NCI-H69 (cell line): ENCODE data around the gene TMEM121B.

Source experiments
- DNase-seq: peaks from one replicate; lab custom pipeline; 2025; lab: John Stamatoyannopoulos, UW

TMEM121B gene

GRCh38 chr22:17110791-17111550 is 10.2 kb downstream of the TMEM121B start:
- no peak for DNase-seq

GRCh38 chr22:17109976-17110375 is 11.2 kb downstream of the TMEM121B start:
- no peak for DNase-seq

GRCh38 chr22:17109113-17109865 is 11.9 kb downstream of the TMEM121B start:
- DNase-seq: no peak

- DNase-seq: no peak
Observed at GRCh38 chr22:17108256-17109112, 12.7 kb downstream of the TMEM121B start.

GRCh38 chr22:17107547-17107810 is 13.7 kb downstream of the TMEM121B start:
- no peak for DNase-seq

- no peak for DNase-seq
Observed at GRCh38 chr22:17106785-17107546, 14.2 kb downstream of the TMEM121B start.

GRCh38 chr22:17106161-17106784 is 14.9 kb downstream of the TMEM121B start:
- no peak for DNase-seq

GRCh38 chr22:17105143-17106129 is 15.7 kb downstream of the TMEM121B start:
- DNase-seq: no peak

GRCh38 chr22:17104336-17104935 is 16.7 kb downstream of the TMEM121B start:
- no peak for DNase-seq

- DNase-seq: no peak
Observed at GRCh38 chr22:17103351-17103750, 17.8 kb downstream of the TMEM121B start.

GRCh38 chr22:17102297-17102667 is 18.9 kb downstream of the TMEM121B start:
- DNase-seq: no peak

GRCh38 chr22:17101475-17102296 is 19.5 kb downstream of the TMEM121B start:
- no peak for DNase-seq

GRCh38 chr22:17100621-17101020 is 20.5 kb downstream of the TMEM121B start:
- no peak for DNase-seq

GRCh38 chr22:17098379-17098819 is 22.8 kb downstream of the TMEM121B start:
- no peak for DNase-seq

GRCh38 chr22:17097701-17098100 is 23.5 kb downstream of the TMEM121B start:
- no peak for DNase-seq

- DNase-seq: peak; percentile 87
Observed at GRCh38 chr22:17097062-17097461, 24.1 kb downstream of the TMEM121B start.

GRCh38 chr22:17096071-17096470 is 25.1 kb downstream of the TMEM121B start:
- DNase-seq: no peak

- peak; percentile 18 for DNase-seq
Observed at GRCh38 chr22:17095538-17095937, 25.6 kb downstream of the TMEM121B start.

GRCh38 chr22:17093081-17093480 is 28.1 kb downstream of the TMEM121B start:
- DNase-seq: no peak
